ENCODE data around the gene TCF12.

The TCF12 gene

GRCh38 chr15:57082054-57082728 lies 163.7 kb downstream of the TCF12 start:
- no peak for TF ChIP-seq CTCF (IDR thresholded peaks at IDR 0.05)

DNA sequence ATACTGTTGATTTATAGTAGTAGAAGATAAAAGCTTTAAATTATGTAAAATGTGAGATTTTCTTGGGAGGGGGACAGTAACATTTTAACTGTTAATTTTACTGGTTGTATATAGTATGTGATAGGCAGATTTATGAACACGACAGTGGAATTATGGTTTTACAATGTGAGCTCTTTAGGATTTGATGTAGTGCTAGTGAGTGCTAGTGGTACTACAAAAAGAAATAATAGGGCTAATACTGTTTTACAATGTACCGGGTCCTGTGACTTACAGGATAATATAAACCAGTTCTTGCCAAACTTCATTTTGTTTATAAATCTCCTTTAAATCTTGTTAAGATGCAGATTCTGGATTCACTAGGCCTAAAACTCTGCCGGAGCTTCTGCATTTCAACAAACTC lies 165.7 kb downstream of the TCF12 start:
- TF ChIP-seq CTCF (IDR thresholded peaks at IDR 0.05), result no peak

DNA sequence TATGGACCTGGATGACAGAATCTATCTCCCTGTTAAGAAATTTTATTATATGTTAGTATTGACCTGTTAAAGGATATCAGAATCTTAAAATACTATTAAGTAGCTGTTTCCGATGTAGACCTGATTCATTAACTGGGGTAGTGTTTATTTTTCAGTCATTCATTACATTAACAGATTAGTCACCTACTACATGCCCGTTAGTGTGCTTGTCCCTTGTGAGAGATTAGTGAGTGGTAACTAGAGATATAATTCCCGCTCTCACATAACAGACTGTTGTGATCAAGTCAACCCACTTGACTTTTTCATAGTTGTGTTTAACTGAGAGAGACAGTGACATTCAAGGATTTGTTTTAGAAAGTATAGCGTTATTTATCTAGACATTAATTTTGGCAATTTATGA lies 166.8 kb downstream of the TCF12 start:
- no peak for TF ChIP-seq CTCF (IDR thresholded peaks at IDR 0.05)

GRCh38 chr15:57086857-57087427 lies 168.5 kb downstream of the TCF12 start:
- no peak for TF ChIP-seq CTCF (IDR thresholded peaks at IDR 0.05)

GRCh38 chr15:57089815-57090495 lies 171.5 kb downstream of the TCF12 start:
- TF ChIP-seq CTCF (IDR thresholded peaks at IDR 0.05), result no peak

DNA sequence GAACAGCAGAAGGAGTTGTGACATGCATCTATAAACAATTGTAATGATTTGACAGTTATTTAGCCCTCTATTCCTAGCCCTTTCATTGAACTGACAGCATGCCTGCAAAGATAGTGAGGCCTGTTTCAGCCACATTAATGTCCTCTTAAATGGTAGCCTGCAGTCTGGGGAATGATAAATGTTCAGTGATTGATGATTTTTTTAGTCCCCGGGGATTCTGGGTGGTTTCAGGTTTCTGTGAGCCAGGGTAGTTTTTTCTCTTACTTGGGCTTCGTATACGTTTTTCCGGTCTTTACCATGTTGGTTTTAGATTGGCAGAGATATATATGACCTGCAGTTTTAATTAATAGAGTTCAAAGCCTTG lies 172.0 kb downstream of the TCF12 start:
- no peak for TF ChIP-seq CTCF (IDR thresholded peaks at IDR 0.05)

DNA sequence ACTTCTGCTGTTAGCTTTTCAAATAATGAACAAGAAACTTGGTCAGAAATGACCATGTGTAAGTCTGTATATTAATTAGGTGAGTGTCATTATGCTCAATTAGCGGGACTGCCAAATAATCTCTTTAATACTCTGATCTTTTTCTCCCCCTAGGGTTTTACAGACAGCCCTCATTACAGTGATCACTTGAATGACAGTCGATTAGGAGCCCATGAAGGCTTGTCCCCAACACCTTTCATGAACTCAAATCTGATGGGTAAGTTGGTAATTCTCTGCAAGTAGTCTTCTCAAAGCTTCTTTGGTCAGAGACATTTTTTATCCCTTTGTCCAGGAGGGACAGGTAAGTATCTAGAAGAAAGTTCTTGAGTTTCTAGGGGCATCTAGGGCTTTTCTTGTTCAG lies 173.2 kb downstream of the TCF12 start:
- TF ChIP-seq CTCF (IDR thresholded peaks at IDR 0.05), result no peak

Data from LNCAP (cell line).